D721Med (cell line): ENCODE data around the gene AIG1.
A peak's percentile ranks its signal among the peaks of the same experiment; 100 is the strongest.

ENCODE experiments used
- DNase-seq: peaks from one replicate; pipeline ENCODE4 v3.0.0; 2011; ENCODE audit warnings: low spot score; ENCODE audit not compliant: insufficient read length
- FAIRE-seq: peaks from 2 replicates; lab custom pipeline; 2011; peaks lifted over from hg19 to GRCh38; lab: Jason Lieb, UNC
- CTCF ChIP-seq: IDR thresholded peaks from 2 replicates; pipeline ENCODE4 v1.5.1; 2012; ENCODE audit warnings: mild to moderate bottlenecking, control low read depth; ENCODE audit not compliant: insufficient read depth; ENCODE audit errors: missing control alignments

The AIG1 gene

GRCh38 chr6:143356101-143356880 is 295.6 kb downstream of the AIG1 start:
- no peak for TF ChIP-seq CTCF
- FAIRE-seq (no peak), DNase-seq (no peak)

- no peak for TF ChIP-seq CTCF
- DNase-seq (no peak), FAIRE-seq (no peak)
These were observed 296.5 kb downstream of the AIG1 start for GRCh38 chr6:143357152-143357551.

GRCh38 chr6:143357561-143358255 is 297.0 kb downstream of the AIG1 start:
- FAIRE-seq, result no peak
- no peak for DNase-seq

GRCh38 chr6:143361536-143362191 is 301.0 kb downstream of the AIG1 start:
- TF ChIP-seq CTCF, result no peak
- DNase-seq, result no peak
- no peak for FAIRE-seq

More at GRCh38 chr6:143357561-143358255, 297.0 kb downstream of the AIG1 start:
- no peak for TF ChIP-seq CTCF

GRCh38 chr6:143362192-143362558 is 301.5 kb downstream of the AIG1 start:
- no peak for TF ChIP-seq CTCF
- FAIRE-seq (peak; percentile 77), DNase-seq (no peak)

GRCh38 chr6:143363299-143363698 is 302.6 kb downstream of the AIG1 start:
- DNase-seq (no peak), FAIRE-seq (no peak)
- no peak for TF ChIP-seq CTCF
